ELR (cell line): ENCODE measurements around the gene RASA3.
"Not testable (repeated sequence)": the region's sequence is repeated elsewhere in the genome, so short reads cannot be mapped to it uniquely, and the experiment has no call there.

Experiments used
- DNase-seq: peaks from one replicate; pipeline ENCODE4 v3.0.0-alpha.2; 2015; ENCODE audit warnings: low read depth

RASA3 gene

GRCh38 chr13:114142137-114142550 is 9.7 kb upstream of the RASA3 start:
- no peak for DNase-seq

- DNase-seq, result no peak
Measured at GRCh38 chr13:114141261-114141996, 9.0 kb upstream of the RASA3 start.

- no peak for DNase-seq
Measured at GRCh38 chr13:114140906-114141250, 8.5 kb upstream of the RASA3 start.

GRCh38 chr13:114140131-114140905 is 7.9 kb upstream of the RASA3 start:
- DNase-seq, result no peak

GRCh38 chr13:114136576-114136975 is 4.2 kb upstream of the RASA3 start:
- DNase-seq, result no peak

GRCh38 chr13:114135731-114136171 is 3.3 kb upstream of the RASA3 start:
- DNase-seq, result peak; percentile 40

- no peak for DNase-seq
Measured at GRCh38 chr13:114134944-114135610, 2.7 kb upstream of the RASA3 start.

- DNase-seq, result no peak
Measured at GRCh38 chr13:114134111-114134943, 1.9 kb upstream of the RASA3 start.

- DNase-seq, result not testable (repeated sequence)
Measured at GRCh38 chr13:114133552-114133951, 1.1 kb upstream of the RASA3 start.

GRCh38 chr13:114133126-114133525 is 703 bp upstream of the RASA3 start:
- DNase-seq, result not testable (repeated sequence)

GRCh38 chr13:114131583-114132418 is 622 bp downstream of the RASA3 start:
- peak; percentile 51 for DNase-seq

- DNase-seq, result peak; percentile 97
Measured at GRCh38 chr13:114130837-114131582, 1.4 kb downstream of the RASA3 start.

- DNase-seq, result peak; percentile 48
Measured at GRCh38 chr13:114130131-114130836, 2.1 kb downstream of the RASA3 start.

GRCh38 chr13:114129649-114130062 is 2.8 kb downstream of the RASA3 start:
- peak; percentile 36 for DNase-seq

- peak; percentile 98 for DNase-seq
Measured at GRCh38 chr13:114128624-114129522, 3.5 kb downstream of the RASA3 start.

- no peak for DNase-seq
Measured at GRCh38 chr13:114128348-114128623, 4.1 kb downstream of the RASA3 start.

- no peak for DNase-seq
Measured at GRCh38 chr13:114127473-114128347, 4.7 kb downstream of the RASA3 start.
